Psoas muscle (tissue), 8 donors: Measurements from ENCODE around the gene LSM7. TPM values are rescaled to one million over a fixed set of nuclear protein-coding genes. Genes with fewer than 3 reads are reported as not detected.

Experiments used
- ATAC-seq, 4 donors: fragments of 200-7000 bp; cut with Tn5 transposase; one replicate each; pipeline ENCODE4 v1.9.1; 2020; ENCODE audit warnings: moderate library complexity in 3 of 4, mild to moderate bottlenecking in 2 of 4
- DNase-seq, 2 donors: peaks; one replicate each; pipeline ENCODE4 v3.0.0-alpha.2; 2020
- H3K27ac ChIP-seq: fragments of 200-600 bp; one replicate; pipeline ENCODE4 v1.8.0; 2022
- H3K27me3 ChIP-seq, 3 donors: fragments of 200-600 bp in 1 of 3; one replicate each; pipeline versions ENCODE4 v1.6.1 to v1.8.0; 2013 to 2022; ENCODE audit warnings: low read length in 2 of 3, mild to moderate bottlenecking in 2 of 3, moderate library complexity in 1 of 3; ENCODE audit not compliant: insufficient read depth in 3 of 3
- H3K36me3 ChIP-seq, 2 donors: fragments of 200-600 bp in 1 of 2; one replicate each; pipeline versions ENCODE4 v1.6.1 to v1.8.0; 2013 to 2022; ENCODE audit warnings: low read depth in 1 of 2, mild to moderate bottlenecking in 1 of 2, moderate library complexity in 1 of 2; ENCODE audit not compliant: insufficient read depth in 1 of 2
- H3K4me1 ChIP-seq: fragments of 200-600 bp; one replicate; pipeline ENCODE4 v1.8.0; 2022
- H3K4me3 ChIP-seq: fragments of 200-600 bp; one replicate; pipeline ENCODE4 v1.8.0; 2022; ENCODE audit warnings: mild to moderate bottlenecking
- H3K9me3 ChIP-seq: fragments of 200-600 bp; one replicate; pipeline ENCODE4 v1.8.0; 2022
- CTCF ChIP-seq: fragments of 200-600 bp; IDR thresholded peaks from one replicate; pipeline ENCODE4 v1.8.0; 2022; ENCODE audit warnings: antibody characterized with exemption
- WGBS, 3 donors: extraction: QIAGEN DNeasy Blood & Tissue Kit; methylation state at CpG; one replicate each; pipeline versions ENCODE4 v1.1.6 to v1.1.7; 2013; 5-methylcytosine and 5-hydroxymethylcytosine counted together
- intact Hi-C, 2 donors: fragments of 100-400 bp; cut with DNase I; formaldehyde crosslinking; loops; one replicate each; pipeline versions ENCODE4 v1.11.0 to v1.14.2; 2022
- polyA plus RNA-seq, 3 donors: library from polyadenylated mRNA; stranded (reverse); fragments of 200-250 nt; gene quantifications; one replicate each; pipeline ENCODE4 v1.2.3, GENCODE V29; 2013
- total RNA-seq, 4 donors: library from RNA; stranded (reverse); fragmentation: NEBNext Ultra II Directional in 2 of 4; extraction: Animal tissue kit (Norgen Biotek cat#: 25700) in 2 of 4; gene quantifications; one replicate each; pipeline versions ENCODE4 v1.2.1 to v1.2.4, GENCODE V29; 2021 to 2023
- donor health status: healthy with polysubstance abuse.
- donor health status: DM: no; HTN: no; CAD: no; lungs with moderate emphysema.
- donor health status: Bipolar disorder and iron deficiency.
- donor health status: healthy.
- donor health status: DM: yes; HTN: yes; CAD: no.
- donor health status: DM: no; HTN: no; CAD: no.
- donor health status: DM: no; HTN: no; CAD: no.
- donor health status: DM: yes; HTN: yes; CAD: no.

LSM7 gene
- total and polyA plus RNA-seq, 7 donors = 42.2 to 323 (median 89.8) TPM

- no peak for DNase-seq
- ATAC-seq = no peak
- peaks cover 28% of the 10 kb centered on the region for H3K4me1 ChIP-seq
These were observed 7.5 kb upstream of the LSM7 start for GRCh38 chr19:2335848-2336247.

DNA sequence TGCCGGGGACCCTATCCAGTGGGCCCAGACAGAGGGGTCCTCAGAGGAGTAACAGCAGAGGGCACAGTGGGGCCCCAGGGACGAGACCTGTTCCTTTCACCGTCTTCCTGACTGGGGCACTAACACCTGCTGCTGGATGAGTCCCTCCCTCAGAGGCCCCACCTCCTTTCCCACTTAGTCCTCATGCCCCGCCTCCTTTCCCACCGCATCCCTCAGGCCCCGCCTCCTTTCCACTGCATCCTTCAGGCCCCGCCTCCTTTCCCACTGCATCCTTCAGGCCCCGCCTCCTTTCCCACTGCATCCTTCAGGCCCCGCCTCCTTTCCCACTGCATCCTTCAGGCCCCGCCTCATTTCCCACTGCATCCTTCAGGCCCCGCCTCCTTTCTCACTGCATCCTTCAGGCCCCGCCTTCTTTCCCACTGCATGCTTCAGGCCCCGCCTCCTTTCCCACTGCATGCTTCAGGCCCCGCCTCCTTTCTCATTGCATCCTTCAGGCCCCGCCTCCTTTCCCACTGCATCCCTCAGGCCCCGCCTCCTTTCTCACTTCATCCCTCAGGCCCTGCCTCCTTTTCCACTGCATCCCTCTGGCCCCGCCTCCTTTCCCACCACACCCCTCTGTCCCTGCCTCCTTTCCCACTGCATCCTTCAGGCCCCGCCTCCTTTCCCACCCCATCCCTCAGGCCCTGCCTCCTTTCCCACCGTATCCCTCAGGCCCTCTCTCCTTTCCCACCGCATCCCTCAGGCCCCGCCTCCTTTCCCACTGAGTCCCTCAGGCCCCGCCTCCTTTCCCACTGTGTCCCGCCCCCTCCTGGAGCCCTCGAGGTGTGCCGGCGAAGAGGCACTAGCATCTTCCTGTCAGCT lies 6.8 kb upstream of the LSM7 start:
- Histone ChIP-seq H3K9me3 (no peaks in the 10 kb centered on the region), H3K27ac (no peak overlapping the region), H3K4me3 (no peak overlapping the region), H3K4me1 (peaks cover 33% of the 10 kb centered on the region), H3K36me3 (peaks cover 0 to 20% of the 10 kb centered on the region in 2 donors), H3K27me3 (no peaks in the 10 kb centered on the region)
- ATAC-seq = no peak
- TF ChIP-seq CTCF = no peak
- intact Hi-C loops = loop anchor here in 1 of 2 donors (5.0 kb wide), 2 partner anchors 42 to 52 kb away; no protein-coding TSS in a partner anchor
- no peak for DNase-seq
- WGBS, 3 donors = 93 to 96% (median 96%) methylated on average over 23 to 26 of the region's 26 CpGs

More at GRCh38 chr19:2335848-2336247, 7.5 kb upstream of the LSM7 start:
- no peak for TF ChIP-seq CTCF
- no peaks in the 10 kb centered on the region for H3K9me3 ChIP-seq
- peaks cover 0 to 26% of the 10 kb centered on the region in 2 donors for H3K36me3 ChIP-seq
- H3K27ac ChIP-seq = no peak overlapping the region
- no peaks in the 10 kb centered on the region for H3K27me3 ChIP-seq
- WGBS, 3 donors = 64 to 93% (median 93%) methylated on average over 3 of the region's 3 CpGs
- intact Hi-C loops = loop anchor here in 1 of 2 donors (5.0 kb wide), 1 partner anchor 41 kb away; no protein-coding TSS in a partner anchor
- no peak overlapping the region for H3K4me3 ChIP-seq

DNA sequence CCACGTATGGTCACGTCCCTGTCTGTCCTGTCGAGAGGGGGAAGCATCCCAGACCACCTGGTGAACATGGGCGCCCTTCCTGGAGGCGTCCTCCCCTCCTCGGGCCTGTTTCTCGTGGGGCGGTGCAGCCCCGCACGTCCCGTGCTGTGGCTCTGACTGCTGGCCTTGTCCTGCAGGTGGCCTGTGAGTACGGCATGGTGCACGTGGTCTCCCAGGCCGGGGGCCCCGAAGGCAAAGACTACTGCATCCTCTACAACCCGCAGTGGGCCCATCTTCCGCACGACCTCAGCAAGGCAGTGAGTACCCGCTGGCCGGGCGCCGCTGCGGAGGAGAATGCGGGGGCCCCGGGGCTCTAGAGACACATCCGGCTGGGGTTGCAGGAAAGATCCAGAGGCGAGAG lies 6.0 kb upstream of the LSM7 start:
- intact Hi-C loops = loop anchor here in 1 of 2 donors (5.0 kb wide), 1 partner anchor 53 kb away; no protein-coding TSS in a partner anchor
- H3K36me3 ChIP-seq = peaks cover 0 to 13% of the 10 kb centered on the region in 2 donors
- no peak overlapping the region for H3K4me3 ChIP-seq
- no peaks in the 10 kb centered on the region for H3K27me3 ChIP-seq
- WGBS, 3 donors = 95 to 97% (median 96%) methylated on average over 27 of the region's 27 CpGs
- ATAC-seq (no peak), DNase-seq (no peak)
- no peak overlapping the region for H3K27ac ChIP-seq
- TF ChIP-seq CTCF = no peak
- no peaks in the 10 kb centered on the region for H3K9me3 ChIP-seq
- H3K4me1 ChIP-seq = peaks cover 41% of the 10 kb centered on the region

GRCh38 chr19:2333807-2334211 lies 5.4 kb upstream of the LSM7 start:
- Histone ChIP-seq H3K27me3 (no peaks in the 10 kb centered on the region), H3K9me3 (no peaks in the 10 kb centered on the region), H3K27ac (peak overlapping the region; percentile 76), H3K36me3 (peaks cover 0 to 8% of the 10 kb centered on the region in 2 donors), H3K4me1 (peaks cover 42% of the 10 kb centered on the region), H3K4me3 (no peak overlapping the region)
- ATAC-seq (no peak), DNase-seq (no peak)
- intact Hi-C loops = loop anchor here in 1 of 2 donors (5.0 kb wide), 1 partner anchor 53 kb away; no protein-coding TSS in a partner anchor
- WGBS, 3 donors = 60 to 73% (median 71%) methylated on average over 10 to 11 of the region's 11 CpGs
- TF ChIP-seq CTCF = no peak
